ENCODE measurements around the gene SOX6. TPM values are rescaled to one million over a fixed set of nuclear protein-coding genes. Genes with fewer than 3 reads are reported as not detected.

SOX6 gene
- total and polyA plus RNA-seq, 2 experiments from 2014 or later = 0.03 to 0.66 TPM

DNA sequence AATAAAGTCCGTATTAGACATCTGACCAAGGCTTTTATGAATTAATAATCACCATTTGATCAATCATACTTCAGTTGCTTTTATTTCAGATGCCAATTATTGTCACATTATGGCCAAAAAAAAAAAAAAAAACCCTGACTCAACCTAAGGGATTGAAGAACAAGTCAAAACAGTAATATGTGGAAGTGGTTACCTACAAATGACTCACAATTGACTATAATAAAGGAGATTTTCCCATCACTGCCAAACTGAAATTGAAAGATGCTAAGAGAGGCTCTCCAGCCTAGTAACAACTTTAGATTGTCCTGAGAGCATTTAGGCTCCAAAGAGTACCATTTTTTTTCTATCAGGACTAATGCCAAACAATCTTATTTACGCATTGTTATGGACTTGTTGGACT, 35.2 kb downstream of the SOX6 start (continued):
- TF ChIP-seq, protein P1, sequence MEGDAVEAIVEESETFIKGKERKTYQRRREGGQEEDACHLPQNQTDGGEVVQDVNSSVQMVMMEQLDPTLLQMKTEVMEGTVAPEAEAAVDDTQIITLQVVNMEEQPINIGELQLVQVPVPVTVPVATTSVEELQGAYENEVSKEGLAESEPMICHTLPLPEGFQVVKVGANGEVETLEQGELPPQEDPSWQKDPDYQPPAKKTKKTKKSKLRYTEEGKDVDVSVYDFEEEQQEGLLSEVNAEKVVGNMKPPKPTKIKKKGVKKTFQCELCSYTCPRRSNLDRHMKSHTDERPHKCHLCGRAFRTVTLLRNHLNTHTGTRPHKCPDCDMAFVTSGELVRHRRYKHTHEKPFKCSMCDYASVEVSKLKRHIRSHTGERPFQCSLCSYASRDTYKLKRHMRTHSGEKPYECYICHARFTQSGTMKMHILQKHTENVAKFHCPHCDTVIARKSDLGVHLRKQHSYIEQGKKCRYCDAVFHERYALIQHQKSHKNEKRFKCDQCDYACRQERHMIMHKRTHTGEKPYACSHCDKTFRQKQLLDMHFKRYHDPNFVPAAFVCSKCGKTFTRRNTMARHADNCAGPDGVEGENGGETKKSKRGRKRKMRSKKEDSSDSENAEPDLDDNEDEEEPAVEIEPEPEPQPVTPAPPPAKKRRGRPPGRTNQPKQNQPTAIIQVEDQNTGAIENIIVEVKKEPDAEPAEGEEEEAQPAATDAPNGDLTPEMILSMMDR (conservative IDR thresholded peaks at IDR 0.05; ENCODE audit: low read depth in 2 of 2) = no peak
- TF ChIP-seq POLR2AphosphoS5 (IDR thresholded peaks at IDR 0.05; ENCODE audit: low read depth) = no peak
- TF ChIP-seq, protein P2, sequence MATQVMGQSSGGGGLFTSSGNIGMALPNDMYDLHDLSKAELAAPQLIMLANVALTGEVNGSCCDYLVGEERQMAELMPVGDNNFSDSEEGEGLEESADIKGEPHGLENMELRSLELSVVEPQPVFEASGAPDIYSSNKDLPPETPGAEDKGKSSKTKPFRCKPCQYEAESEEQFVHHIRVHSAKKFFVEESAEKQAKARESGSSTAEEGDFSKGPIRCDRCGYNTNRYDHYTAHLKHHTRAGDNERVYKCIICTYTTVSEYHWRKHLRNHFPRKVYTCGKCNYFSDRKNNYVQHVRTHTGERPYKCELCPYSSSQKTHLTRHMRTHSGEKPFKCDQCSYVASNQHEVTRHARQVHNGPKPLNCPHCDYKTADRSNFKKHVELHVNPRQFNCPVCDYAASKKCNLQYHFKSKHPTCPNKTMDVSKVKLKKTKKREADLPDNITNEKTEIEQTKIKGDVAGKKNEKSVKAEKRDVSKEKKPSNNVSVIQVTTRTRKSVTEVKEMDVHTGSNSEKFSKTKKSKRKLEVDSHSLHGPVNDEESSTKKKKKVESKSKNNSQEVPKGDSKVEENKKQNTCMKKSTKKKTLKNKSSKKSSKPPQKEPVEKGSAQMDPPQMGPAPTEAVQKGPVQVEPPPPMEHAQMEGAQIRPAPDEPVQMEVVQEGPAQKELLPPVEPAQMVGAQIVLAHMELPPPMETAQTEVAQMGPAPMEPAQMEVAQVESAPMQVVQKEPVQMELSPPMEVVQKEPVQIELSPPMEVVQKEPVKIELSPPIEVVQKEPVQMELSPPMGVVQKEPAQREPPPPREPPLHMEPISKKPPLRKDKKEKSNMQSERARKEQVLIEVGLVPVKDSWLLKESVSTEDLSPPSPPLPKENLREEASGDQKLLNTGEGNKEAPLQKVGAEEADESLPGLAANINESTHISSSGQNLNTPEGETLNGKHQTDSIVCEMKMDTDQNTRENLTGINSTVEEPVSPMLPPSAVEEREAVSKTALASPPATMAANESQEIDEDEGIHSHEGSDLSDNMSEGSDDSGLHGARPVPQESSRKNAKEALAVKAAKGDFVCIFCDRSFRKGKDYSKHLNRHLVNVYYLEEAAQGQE (IDR thresholded peaks at IDR 0.05; ENCODE audit: unreplicated experiment) = no peak
- TF ChIP-seq ZNF331 (CRISPR knock-in tag; IDR thresholded peaks at IDR 0.05; ENCODE audit: low read depth) = no peak

DNA sequence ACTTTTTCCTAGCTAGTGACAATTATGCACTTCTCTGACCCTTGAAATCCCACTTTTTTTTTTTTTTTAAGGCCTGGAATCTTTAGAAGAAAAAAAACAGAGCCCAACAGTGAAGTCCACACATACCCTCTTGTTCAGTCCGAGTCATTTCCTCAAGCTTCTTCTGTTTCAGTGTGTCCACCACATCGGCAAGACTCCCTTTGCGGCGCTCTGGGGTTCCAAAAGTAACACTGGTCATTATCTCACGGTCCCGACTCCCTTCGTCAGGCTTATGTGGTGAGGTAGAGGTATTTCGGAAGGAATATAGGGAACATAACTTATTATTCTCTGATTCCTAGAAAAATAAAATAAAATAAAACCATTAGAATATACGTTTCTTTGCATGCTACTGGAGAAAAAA, 38.0 kb downstream of the SOX6 start:
- H3K27me3 Mint-ChIP-seq (ENCODE audit: insufficient read depth, low read depth, poor library complexity) = peaks cover 7% of the 10 kb centered on the region
- ATAC-seq = no peak

More for the DNA sequence above, 38.0 kb downstream of the SOX6 start:
- H3K9me2 ChIP-seq (ENCODE audit: insufficient read depth) = no peaks in the 10 kb centered on the region
- no peak overlapping the region for H3K4me3 ChIP-seq
- DNase-seq (ENCODE audit: low spot score) = no peak
- no peak overlapping the region for H3K27ac ChIP-seq (ENCODE audit: low read depth)
- H3K4me3 Mint-ChIP-seq = no peak overlapping the region
- no peaks in the 10 kb centered on the region for H3K79me2 ChIP-seq (replicated peaks; ENCODE audit: insufficient read depth)
- no peak overlapping the region for H3K4me2 ChIP-seq
- no peak for TF ChIP-seq NANOG (IDR thresholded peaks at IDR 0.05; ENCODE audit: borderline replicate concordance)
- TF ChIP-seq, protein P1 (conservative IDR thresholded peaks at IDR 0.05; ENCODE audit: low read depth in 2 of 2) = no peak
- H3F3A ChIP-seq (replicated peaks; ENCODE audit: low read depth) = no peaks in the 10 kb centered on the region
- H2AFZ ChIP-seq = no peak overlapping the region
- no peaks in the 10 kb centered on the region for H3K27me3 ChIP-seq (ENCODE audit: insufficient read depth)
- H3K4me1 Mint-ChIP-seq = no peaks in the 10 kb centered on the region
- no peaks in the 10 kb centered on the region for H3K4me1 ChIP-seq (ENCODE audit: insufficient read depth)
- no peaks in the 10 kb centered on the region for H3K36me3 Mint-ChIP-seq (ENCODE audit: low read depth)
- H3K9me3 Mint-ChIP-seq = no peaks in the 10 kb centered on the region; the same call in 2 of the 3 replicates
- no peak overlapping the region for H3K27ac Mint-ChIP-seq
- H4K20me1 ChIP-seq (replicated peaks; ENCODE audit: insufficient read depth) = no peaks in the 10 kb centered on the region
- H3K36me3 ChIP-seq (ENCODE audit: insufficient read depth) = no peaks in the 10 kb centered on the region

Measured in GM23338 (cell line).